H1 (cell line): ENCODE results near the gene SGK1. TPM values are rescaled to one million over a fixed set of nuclear protein-coding genes. Genes with fewer than 3 reads are reported as not detected.
A peak's percentile ranks its signal among the peaks of the same experiment; 100 is the strongest.

Experiments used
- JUND ChIP-seq: IDR thresholded peaks from 2 replicates; pipeline ENCODE4 v1.6.1; 2011; ENCODE audit warnings: mild to moderate bottlenecking, improper control_type of control experiment, low read length
- RAD21 ChIP-seq, 2 experiments: IDR thresholded peaks in 1 of 2; conservative IDR thresholded peaks in 1 of 2; 2 replicates each; pipeline ENCODE4 v1.6.1; 2011; ENCODE audit warnings: low read depth in 2 of 2, low read length in 2 of 2, improper control_type of control experiment in 1 of 2, inconsistent platforms in 1 of 2, mild to moderate bottlenecking in 1 of 2, moderate library complexity in 1 of 2
- SAP30 ChIP-seq: fragments of 300-600 bp; sonication (generic); IDR thresholded peaks from 2 replicates; pipeline ENCODE4 v1.7.1; 2012; ENCODE audit warnings: low read length, moderate library complexity, mild to moderate bottlenecking, inconsistent platforms; ENCODE audit not compliant: insufficient read depth, insufficient replicate concordance
- TBP ChIP-seq: IDR thresholded peaks from 2 replicates; pipeline ENCODE4 v1.6.1; 2011; ENCODE audit warnings: low read depth, low read length, improper control_type of control experiment
- polyA plus RNA-seq, 7 experiments: library from polyadenylated mRNA; depleted of rRNA in 3 of 7; stranded (reverse) in 5 of 7; unstranded in 2 of 7; fragments of >200 nt in 5 of 7; fragments of 200-250 nt in 2 of 7; gene quantifications; 1 replicate in 5 of 7; 2 replicates in 1 of 7; 4 replicates in 1 of 7; pipeline versions ENCODE4 v1.2.1 to v1.2.3, GENCODE V29; 2011 to 2013; ENCODE audit warnings: missing spikeins in 2 of 7, mixed read lengths in 2 of 7
- total RNA-seq: library from RNA; stranded (reverse); fragmentation: NEBNext Ultra II Directional; extraction: Animal tissue kit (Norgen Biotek cat#: 25700); gene quantifications from 2 replicates; pipeline ENCODE4 v1.2.1, GENCODE V29; 2021
- TF ChIP-seq, protein P1 (sequence below): fragments of 300-600 bp; sonication (generic); IDR thresholded peaks from 2 replicates; pipeline ENCODE4 v1.7.1; 2012; ENCODE audit warnings: low read length, moderate library complexity, mild to moderate bottlenecking, inconsistent platforms; ENCODE audit not compliant: insufficient replicate concordance

Gene SGK1
- total and polyA plus RNA-seq, 2 of the 8 experiments (the other 6 are each of a cell fraction or from before 2014, with no cell fraction given): 14.5 to 18.4 TPM

DNA sequence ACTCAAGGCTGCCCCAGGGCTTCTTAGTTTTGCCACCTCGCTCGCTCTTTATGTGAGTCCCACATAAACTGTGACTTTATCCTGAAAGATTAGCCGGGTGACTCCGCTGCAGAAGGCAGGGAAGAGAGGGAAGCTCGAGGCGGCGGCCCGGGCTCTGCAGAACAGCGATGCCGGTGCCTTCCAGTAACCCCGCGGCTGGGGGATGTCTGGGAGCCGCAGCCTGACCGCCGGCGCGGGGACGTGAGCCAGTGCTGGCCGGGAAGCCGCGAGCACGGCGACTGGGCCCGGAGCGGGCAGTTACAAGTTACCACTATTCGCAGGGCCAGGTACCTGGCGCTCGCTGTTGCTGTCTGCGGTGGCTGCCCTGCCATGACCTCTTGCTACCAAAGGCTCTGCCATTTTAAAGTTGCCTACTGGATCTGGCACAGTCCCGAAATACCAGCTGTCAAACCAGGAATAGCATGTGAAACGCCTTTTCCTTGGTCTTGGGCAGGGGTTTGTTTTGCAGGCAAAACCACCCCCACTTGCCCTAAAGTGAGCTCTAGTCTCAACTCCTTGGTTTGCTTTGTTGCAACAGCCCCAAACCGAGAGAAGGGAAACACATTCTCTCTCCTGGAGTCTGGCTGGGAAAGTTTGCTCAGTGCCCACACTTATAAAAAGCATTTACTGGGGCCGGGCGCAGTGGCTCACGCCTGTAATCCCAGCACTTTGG lies 141.5 kb downstream of the SGK1 start (continued):
- TF ChIP-seq, protein P1, sequence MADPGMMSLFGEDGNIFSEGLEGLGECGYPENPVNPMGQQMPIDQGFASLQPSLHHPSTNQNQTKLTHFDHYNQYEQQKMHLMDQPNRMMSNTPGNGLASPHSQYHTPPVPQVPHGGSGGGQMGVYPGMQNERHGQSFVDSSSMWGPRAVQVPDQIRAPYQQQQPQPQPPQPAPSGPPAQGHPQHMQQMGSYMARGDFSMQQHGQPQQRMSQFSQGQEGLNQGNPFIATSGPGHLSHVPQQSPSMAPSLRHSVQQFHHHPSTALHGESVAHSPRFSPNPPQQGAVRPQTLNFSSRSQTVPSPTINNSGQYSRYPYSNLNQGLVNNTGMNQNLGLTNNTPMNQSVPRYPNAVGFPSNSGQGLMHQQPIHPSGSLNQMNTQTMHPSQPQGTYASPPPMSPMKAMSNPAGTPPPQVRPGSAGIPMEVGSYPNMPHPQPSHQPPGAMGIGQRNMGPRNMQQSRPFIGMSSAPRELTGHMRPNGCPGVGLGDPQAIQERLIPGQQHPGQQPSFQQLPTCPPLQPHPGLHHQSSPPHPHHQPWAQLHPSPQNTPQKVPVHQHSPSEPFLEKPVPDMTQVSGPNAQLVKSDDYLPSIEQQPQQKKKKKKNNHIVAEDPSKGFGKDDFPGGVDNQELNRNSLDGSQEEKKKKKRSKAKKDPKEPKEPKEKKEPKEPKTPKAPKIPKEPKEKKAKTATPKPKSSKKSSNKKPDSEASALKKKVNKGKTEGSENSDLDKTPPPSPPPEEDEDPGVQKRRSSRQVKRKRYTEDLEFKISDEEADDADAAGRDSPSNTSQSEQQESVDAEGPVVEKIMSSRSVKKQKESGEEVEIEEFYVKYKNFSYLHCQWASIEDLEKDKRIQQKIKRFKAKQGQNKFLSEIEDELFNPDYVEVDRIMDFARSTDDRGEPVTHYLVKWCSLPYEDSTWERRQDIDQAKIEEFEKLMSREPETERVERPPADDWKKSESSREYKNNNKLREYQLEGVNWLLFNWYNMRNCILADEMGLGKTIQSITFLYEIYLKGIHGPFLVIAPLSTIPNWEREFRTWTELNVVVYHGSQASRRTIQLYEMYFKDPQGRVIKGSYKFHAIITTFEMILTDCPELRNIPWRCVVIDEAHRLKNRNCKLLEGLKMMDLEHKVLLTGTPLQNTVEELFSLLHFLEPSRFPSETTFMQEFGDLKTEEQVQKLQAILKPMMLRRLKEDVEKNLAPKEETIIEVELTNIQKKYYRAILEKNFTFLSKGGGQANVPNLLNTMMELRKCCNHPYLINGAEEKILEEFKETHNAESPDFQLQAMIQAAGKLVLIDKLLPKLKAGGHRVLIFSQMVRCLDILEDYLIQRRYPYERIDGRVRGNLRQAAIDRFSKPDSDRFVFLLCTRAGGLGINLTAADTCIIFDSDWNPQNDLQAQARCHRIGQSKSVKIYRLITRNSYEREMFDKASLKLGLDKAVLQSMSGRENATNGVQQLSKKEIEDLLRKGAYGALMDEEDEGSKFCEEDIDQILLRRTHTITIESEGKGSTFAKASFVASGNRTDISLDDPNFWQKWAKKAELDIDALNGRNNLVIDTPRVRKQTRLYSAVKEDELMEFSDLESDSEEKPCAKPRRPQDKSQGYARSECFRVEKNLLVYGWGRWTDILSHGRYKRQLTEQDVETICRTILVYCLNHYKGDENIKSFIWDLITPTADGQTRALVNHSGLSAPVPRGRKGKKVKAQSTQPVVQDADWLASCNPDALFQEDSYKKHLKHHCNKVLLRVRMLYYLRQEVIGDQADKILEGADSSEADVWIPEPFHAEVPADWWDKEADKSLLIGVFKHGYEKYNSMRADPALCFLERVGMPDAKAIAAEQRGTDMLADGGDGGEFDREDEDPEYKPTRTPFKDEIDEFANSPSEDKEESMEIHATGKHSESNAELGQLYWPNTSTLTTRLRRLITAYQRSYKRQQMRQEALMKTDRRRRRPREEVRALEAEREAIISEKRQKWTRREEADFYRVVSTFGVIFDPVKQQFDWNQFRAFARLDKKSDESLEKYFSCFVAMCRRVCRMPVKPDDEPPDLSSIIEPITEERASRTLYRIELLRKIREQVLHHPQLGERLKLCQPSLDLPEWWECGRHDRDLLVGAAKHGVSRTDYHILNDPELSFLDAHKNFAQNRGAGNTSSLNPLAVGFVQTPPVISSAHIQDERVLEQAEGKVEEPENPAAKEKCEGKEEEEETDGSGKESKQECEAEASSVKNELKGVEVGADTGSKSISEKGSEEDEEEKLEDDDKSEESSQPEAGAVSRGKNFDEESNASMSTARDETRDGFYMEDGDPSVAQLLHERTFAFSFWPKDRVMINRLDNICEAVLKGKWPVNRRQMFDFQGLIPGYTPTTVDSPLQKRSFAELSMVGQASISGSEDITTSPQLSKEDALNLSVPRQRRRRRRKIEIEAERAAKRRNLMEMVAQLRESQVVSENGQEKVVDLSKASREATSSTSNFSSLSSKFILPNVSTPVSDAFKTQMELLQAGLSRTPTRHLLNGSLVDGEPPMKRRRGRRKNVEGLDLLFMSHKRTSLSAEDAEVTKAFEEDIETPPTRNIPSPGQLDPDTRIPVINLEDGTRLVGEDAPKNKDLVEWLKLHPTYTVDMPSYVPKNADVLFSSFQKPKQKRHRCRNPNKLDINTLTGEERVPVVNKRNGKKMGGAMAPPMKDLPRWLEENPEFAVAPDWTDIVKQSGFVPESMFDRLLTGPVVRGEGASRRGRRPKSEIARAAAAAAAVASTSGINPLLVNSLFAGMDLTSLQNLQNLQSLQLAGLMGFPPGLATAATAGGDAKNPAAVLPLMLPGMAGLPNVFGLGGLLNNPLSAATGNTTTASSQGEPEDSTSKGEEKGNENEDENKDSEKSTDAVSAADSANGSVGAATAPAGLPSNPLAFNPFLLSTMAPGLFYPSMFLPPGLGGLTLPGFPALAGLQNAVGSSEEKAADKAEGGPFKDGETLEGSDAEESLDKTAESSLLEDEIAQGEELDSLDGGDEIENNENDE: no peak
- 0 out of 4 replicates have a peak, but pooled peaks of 1 of the 2 experiments have one; percentile 0 for TF ChIP-seq RAD21 (IDR thresholded peaks at IDR 0.05 in 1 of 2, conservative IDR thresholded peaks at IDR 0.05 in 1 of 2; ENCODE audit: low read depth in 2 of 2, low read length in 2 of 2)
- no peak for TF ChIP-seq JUND
- TF ChIP-seq SAP30: no peak
- peak; percentile 54; the same call in 1 of the 2 replicates for TF ChIP-seq TBP
- TF ChIP-seq, all 59 proteins: peak for 6
